DMS 273 (cell line): Measurements from ENCODE around the gene SPATA20.

Experiments
- DNase-seq: peaks from one replicate; lab custom pipeline; 2025; ENCODE audit not compliant: unreplicated experiment; lab: John Stamatoyannopoulos, UW

Gene SPATA20

GRCh38 chr17:50519141-50519834 is 27.7 kb upstream of the SPATA20 start:
- DNase-seq = no peak

GRCh38 chr17:50520483-50520882 is 26.5 kb upstream of the SPATA20 start:
- DNase-seq = no peak

- DNase-seq = no peak
Observed at GRCh38 chr17:50521514-50521913, 25.5 kb upstream of the SPATA20 start.

GRCh38 chr17:50522766-50523165 is 24.2 kb upstream of the SPATA20 start:
- DNase-seq = no peak

GRCh38 chr17:50523208-50523607 is 23.8 kb upstream of the SPATA20 start:
- DNase-seq = peak; percentile 46

DNA sequence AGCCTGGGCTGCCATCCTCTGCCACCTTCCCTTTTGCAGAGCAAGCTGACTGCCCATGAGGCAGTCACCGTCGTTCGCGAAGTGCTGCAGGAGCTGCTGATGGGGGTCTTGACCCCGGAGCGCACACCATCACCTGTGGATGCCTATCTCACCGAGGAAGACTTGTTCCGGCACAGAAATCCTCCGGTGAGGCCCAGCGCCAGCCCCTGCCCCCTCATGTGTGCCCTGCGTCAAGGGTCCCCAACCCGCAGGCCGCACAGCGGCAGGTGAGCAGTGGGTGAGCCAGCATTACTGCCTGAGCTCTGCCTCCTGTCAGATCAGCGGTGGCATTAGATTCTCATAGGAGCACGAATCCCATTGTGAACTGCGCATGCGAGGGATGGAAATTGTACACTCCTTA is 22.1 kb upstream of the SPATA20 start:
- DNase-seq = no peak

GRCh38 chr17:50527155-50527762 is 19.7 kb upstream of the SPATA20 start:
- no peak for DNase-seq

DNA sequence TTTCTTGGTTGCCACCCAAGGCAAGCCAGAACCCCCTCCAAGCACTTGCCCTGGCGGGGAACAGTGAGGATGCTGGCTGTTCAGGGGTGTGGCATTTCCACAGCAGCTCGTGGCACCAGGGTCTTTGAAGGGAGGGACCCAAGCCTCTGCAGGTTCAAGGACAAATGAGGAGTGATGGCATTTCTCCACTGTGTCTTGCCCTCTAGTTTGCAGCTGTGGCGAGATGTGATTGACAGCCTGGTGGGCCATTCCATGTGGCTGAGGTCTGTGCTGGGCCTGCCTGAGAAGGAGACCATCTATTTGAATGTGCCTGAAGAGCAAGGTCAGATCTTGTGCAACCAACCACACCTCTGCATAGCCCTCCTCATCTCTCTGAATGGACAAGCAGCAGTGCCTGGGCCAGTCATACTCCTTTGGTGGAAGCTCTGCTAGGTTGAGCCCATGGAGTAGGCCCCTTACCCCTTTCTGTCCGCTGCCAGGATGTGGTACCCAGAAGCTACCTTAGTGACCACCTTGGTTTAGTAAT is 19.0 kb upstream of the SPATA20 start:
- DNase-seq = no peak

GRCh38 chr17:50529849-50530248 is 17.1 kb upstream of the SPATA20 start:
- DNase-seq = no peak

DNA sequence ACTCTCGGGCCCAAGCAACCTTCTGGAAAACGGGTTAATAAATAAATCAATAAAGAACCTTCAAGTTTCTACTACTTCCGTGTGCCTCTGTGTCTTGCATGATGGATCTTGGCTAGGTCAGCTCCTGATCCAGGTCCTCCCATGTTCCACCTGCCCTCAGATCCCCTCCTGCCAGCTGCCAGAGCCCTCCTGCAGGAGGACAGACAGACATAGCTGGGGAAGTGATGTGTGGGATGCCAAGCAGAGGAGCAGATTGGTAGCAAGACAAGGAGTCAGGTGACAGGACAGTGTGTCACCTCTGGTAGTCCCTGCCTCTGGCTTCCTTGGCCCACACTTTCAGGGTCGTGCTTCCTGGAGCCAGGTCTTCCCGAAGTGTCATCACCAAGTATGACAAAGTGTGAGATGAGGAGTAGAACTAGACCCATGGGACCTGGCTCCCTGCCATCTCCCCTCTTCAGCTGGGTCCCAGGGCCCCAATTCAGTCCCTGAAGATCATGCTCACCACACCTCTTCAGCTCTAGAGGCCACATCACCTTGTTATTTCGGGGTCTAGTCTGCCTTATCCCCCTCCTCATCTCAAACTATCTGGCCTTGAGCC is 15.4 kb upstream of the SPATA20 start:
- no peak for DNase-seq

- peak; percentile 65 for DNase-seq
Observed at GRCh38 chr17:50532452-50533024, 14.4 kb upstream of the SPATA20 start, which contains the start of gene EPN3. Gene EPN3 (plus strand): TSS chr17:50532735. CDS start chr17:50536557, 3,822 bp downstream.

DNA sequence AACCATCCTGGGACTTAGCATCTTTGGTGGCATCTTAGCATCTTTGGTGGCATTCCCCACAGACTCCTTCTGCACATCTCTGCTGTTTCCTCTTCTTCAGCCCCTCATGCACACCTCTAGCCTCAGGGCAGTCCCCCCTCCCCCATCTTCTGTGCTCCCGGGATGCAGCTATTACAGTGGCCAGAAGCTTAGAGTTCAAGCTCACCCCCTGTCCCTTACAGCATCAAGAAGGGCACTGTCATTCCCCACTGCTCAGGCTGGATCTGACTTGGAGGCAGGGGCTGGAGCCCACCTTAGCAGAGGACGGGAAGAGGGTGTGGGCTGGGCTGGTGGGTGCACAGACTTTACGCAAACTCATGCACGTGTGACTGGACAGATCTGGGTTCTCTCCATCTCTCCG is 13.8 kb upstream of the SPATA20 start:
- no peak for DNase-seq

DNA sequence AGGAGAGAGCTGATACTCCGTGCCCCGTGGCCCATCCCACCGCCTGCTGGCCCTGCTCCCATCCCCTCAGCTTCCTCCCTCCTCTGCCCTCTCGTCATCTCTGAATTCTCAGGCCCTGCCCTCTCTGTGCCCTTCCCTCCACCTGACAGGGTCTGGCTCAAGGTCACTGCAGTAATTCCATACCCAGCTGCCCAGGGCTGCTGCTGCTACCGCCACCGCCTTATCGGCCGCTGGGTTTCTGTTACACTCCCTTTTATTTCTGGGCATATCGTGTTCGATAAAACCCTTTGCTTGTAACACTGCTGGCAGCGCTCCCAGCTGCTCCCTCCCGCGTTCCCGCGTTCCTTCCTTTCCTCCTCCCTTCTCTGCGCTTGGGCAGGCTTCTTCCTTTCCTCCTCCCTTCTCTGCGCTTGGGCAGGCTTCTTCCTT is 13.2 kb upstream of the SPATA20 start:
- DNase-seq = peak; percentile 78

DNA sequence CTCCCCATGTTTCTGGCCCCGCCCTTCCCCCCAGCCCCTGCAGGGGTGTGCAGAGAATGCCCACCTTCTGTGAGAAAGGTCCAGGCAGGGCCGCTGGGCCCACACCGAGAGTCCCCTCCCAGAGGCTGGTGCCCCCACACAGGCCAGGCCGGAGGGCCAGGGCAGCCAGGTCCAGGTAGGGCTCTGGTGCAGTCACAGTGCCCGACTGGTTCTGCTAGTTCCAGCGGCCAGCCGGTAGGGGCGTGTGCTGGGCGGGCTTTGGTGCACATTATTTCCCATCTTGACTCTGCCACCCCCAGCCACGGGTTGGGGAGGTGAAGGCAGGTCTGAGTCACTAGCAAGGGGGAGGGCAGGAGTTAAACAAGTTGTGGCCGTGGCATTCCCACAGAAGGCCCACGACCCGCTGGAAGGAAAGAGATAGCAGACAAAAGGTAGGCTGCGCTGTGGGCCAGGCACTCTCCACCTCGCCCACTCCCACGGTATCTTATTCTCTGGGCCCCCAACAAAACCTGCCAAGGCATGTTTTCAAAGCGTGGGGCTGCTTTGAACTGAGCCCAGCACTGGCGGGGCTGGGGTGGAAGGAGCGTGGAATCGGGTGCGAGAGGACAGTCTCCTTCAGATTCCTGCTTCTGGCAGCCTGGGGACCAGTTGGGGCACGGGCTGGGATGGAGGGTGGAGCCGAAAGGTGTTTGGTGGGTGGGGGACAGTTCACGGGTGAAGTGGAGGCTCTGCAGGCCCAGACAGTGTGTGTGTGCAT is 12.6 kb upstream of the SPATA20 start:
- peak; percentile 43 for DNase-seq

DNA sequence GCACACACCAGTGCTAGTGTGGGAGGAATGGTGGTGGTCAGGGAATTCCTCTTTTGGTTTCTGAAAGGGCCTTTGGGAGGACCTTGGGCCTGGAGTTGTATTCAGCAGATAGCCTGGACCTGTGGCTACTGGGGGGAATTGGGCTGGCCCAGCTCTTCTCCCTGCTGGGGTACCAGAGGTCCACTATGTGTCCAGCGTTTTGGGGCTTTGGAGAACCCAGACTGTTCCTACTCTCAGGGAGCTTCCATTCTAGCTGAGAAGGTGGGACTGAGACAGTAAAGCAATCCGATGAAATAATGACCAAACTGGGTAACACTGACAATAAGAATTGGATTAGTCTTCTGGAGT is 12.0 kb upstream of the SPATA20 start:
- DNase-seq = no peak

- DNase-seq = no peak
Observed at GRCh38 chr17:50535407-50535806, 11.6 kb upstream of the SPATA20 start.

DNA sequence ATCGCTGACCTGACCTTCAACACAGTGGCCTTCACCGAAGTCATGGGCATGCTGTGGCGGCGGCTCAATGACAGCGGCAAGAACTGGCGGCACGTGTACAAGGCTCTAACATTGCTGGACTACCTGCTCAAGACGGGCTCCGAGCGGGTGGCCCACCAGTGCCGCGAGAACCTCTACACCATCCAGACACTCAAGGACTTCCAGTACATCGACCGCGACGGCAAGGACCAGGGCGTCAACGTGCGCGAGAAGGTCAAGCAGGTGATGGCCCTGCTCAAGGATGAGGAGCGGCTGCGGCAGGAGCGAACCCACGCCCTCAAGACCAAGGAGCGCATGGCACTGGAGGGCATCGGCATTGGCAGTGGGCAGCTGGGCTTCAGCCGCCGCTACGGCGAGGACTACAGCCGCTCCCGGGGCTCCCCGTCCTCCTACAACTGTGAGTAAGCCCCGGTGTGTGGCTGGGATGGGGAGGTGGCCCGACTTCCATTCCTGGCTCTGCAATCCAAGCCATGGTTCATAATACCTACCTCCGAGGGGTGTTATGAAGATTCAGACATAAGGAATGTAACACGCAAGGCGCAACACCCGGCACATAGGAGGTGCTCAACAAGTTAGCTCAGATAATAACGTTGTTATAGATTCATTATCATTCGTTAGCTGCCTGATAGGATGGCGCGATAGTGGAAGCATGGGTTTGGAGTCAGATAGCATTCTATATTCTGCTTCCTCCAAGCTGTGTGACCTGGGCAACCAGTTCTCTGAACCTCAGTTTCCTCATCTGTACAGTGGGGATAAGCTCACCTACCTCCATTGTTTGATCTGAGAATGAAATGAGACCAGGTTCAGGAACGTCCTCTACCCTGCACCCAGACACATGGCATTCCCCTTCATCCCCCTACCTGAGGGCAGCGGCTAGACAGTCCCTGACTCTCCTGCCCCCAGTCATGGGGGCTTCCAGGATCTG is 10.0 kb upstream of the SPATA20 start:
- no peak for DNase-seq

GRCh38 chr17:50537721-50538548 is 9.0 kb upstream of the SPATA20 start:
- DNase-seq = no peak
